ENCODE measurements around the gene HOXA3.

Gene HOXA3

GRCh38 chr7:27178366-27178765 is 26.0 kb upstream of the HOXA3 start:
- DNase-seq (ENCODE audit: low read depth in 2 of 2): no peak

GRCh38 chr7:27177795-27178320 is 25.5 kb upstream of the HOXA3 start:
- no peak for DNase-seq (ENCODE audit: low read depth in 2 of 2)

- no peak for DNase-seq (ENCODE audit: low read depth in 2 of 2)
These were observed 24.8 kb upstream of the HOXA3 start for GRCh38 chr7:27176962-27177794.

GRCh38 chr7:27176524-27176845 is 24.1 kb upstream of the HOXA3 start:
- DNase-seq (ENCODE audit: low read depth in 2 of 2): no peak

GRCh38 chr7:27175626-27176523 is 23.5 kb upstream of the HOXA3 start:
- no peak for DNase-seq (ENCODE audit: low read depth in 2 of 2)

GRCh38 chr7:27174874-27175625 is 22.7 kb upstream of the HOXA3 start:
- no peak for DNase-seq (ENCODE audit: low read depth in 2 of 2)

GRCh38 chr7:27173956-27174873 is 21.8 kb upstream of the HOXA3 start, which contains the start of gene HOXA10:
HOXA10 (minus strand) TSS chr7:27174320; CDS start chr7:27174306, 14 bp downstream.
- no peak for DNase-seq (ENCODE audit: low read depth in 2 of 2)

GRCh38 chr7:27173511-27173955 is 21.1 kb upstream of the HOXA3 start:
- DNase-seq (ENCODE audit: low read depth in 2 of 2): no peak

GRCh38 chr7:27172823-27173510 is 20.6 kb upstream of the HOXA3 start:
- no peak for DNase-seq (ENCODE audit: low read depth in 2 of 2)

GRCh38 chr7:27172315-27172774 is 20.0 kb upstream of the HOXA3 start:
- no peak for DNase-seq (ENCODE audit: low read depth in 2 of 2)

- no peak for DNase-seq (ENCODE audit: low read depth in 2 of 2)
These were observed 19.4 kb upstream of the HOXA3 start for GRCh38 chr7:27171637-27172314.

- no peak for DNase-seq (ENCODE audit: low read depth in 2 of 2)
These were observed 18.9 kb upstream of the HOXA3 start for GRCh38 chr7:27171325-27171636.

GRCh38 chr7:27170426-27171324 is 18.3 kb upstream of the HOXA3 start:
- DNase-seq (ENCODE audit: low read depth in 2 of 2): no peak

- DNase-seq (ENCODE audit: low read depth in 2 of 2): no peak
These were observed 17.5 kb upstream of the HOXA3 start for GRCh38 chr7:27169658-27170425.

- no peak for DNase-seq (ENCODE audit: low read depth in 2 of 2)
These were observed 16.0 kb upstream of the HOXA3 start for GRCh38 chr7:27168265-27168947.

GRCh38 chr7:27167916-27168264 is 15.5 kb upstream of the HOXA3 start:
- DNase-seq (ENCODE audit: low read depth in 2 of 2): no peak

Data from stimulated activated CD4-positive, alpha-beta T cell treated with anti-CD3 and anti-CD28 coated beads, Interleukin-15, amount 100 ng/mL, for 48 hours (primary cell).